Motor neuron (in vitro differentiated cells): ENCODE data around the gene ZNF831. TPM values are rescaled to one million over a fixed set of nuclear protein-coding genes. Genes with fewer than 3 reads are reported as not detected.
A peak's percentile ranks its signal among the peaks of the same experiment; 100 is the strongest.

Experiments
- ATAC-seq, 8 experiments: fragments of 200-7000 bp; cut with Tn5 transposase; replicated peaks in 6 of 8; 2 replicates each; pipeline ENCODE4 v1.8.0; 2021; ENCODE audit warnings: mild to moderate bottlenecking in 8 of 8, moderate library complexity in 8 of 8
- H3K27ac ChIP-seq, 2 donors: fragments of 250-450 bp; sonication (Bioruptor Pico); 2 replicates each; pipeline ENCODE4 v1.9.0; 2021; ENCODE audit warnings: antibody characterized with exemption in 2 of 2, mild to moderate bottlenecking in 2 of 2, moderate library complexity in 1 of 2
- H3K4me1 ChIP-seq, 2 donors: fragments of 250-450 bp; sonication (Bioruptor Pico); replicated peaks in 1 of 2; 2 replicates each; pipeline ENCODE4 v1.6.1; 2021; ENCODE audit warnings: antibody characterized with exemption in 2 of 2, mild to moderate bottlenecking in 2 of 2, moderate library complexity in 1 of 2
- H3K4me3 ChIP-seq, 5 donors: fragments of 250-450 bp; sonication (Bioruptor Pico); 2 replicates each; pipeline ENCODE4 v1.9.0; 2021; ENCODE audit warnings: antibody characterized with exemption in 5 of 5, mild to moderate bottlenecking in 5 of 5, moderate library complexity in 4 of 5
- WGBS, 10 experiments: fragments of 450-650 bp; shearing (Covaris generic); methylation state at CpG; one replicate each; pipeline ENCODE4 v1.0.0; 2022; 5-methylcytosine and 5-hydroxymethylcytosine counted together
- in situ Hi-C, 9 experiments: fragments of 400-800 bp; cut with MboI; loops; one replicate each; pipeline ENCODE4 v1.15.0; 2021; ENCODE audit warnings: low sequenced_read_pairs in 9 of 9, low pct_unique_long_range_greater_than_20kb in 2 of 9; ENCODE audit not compliant: unreplicated experiment in 9 of 9
- total RNA-seq, 8 experiments: library from RNA; unstranded; fragments of 300-600 nt; gene quantifications; 2 replicates each; pipeline versions ENCODE4 v1.2.3 to v1.2.4, GENCODE V29; 2022

Gene ZNF831
- total RNA-seq, 8 experiments from 2014 or later, result 0.09 to 0.66 (median 0.12) TPM

GRCh38 chr20:59240006-59240405 is 76.4 kb downstream of the ZNF831 start:
- in situ Hi-C loops, result loop anchor here in 1 of 9 experiments (25.0 kb wide), 1 partner anchor 378 kb away; the partner anchor contains the start of genes GNAS and GNAS-AS1
- H3K27ac ChIP-seq, result no peak overlapping the region
- H3K4me1 ChIP-seq, result peaks cover 1 to 2% of the 10 kb centered on the region in 2 donors
- 0 to 100% (median 86%) methylated on average over 1 to 3 of the region's 4 CpGs; no CpG with 5 or more reads in 5 of the 10 experiments for whole genome bisulfite sequencing, 10 experiments
- H3K4me3 ChIP-seq, result no peak overlapping the region
- no peak for ATAC-seq

GRCh38 chr20:59242714-59243626 is 79.3 kb downstream of the ZNF831 start:
- no peak overlapping the region for H3K4me3 ChIP-seq
- H3K4me1 ChIP-seq, result peaks cover 16 to 17% of the 10 kb centered on the region in 2 donors
- in situ Hi-C loops, result loop anchor here in 1 of 9 experiments (25.0 kb wide), 1 partner anchor 381 kb away; the partner anchor contains the start of genes GNAS and GNAS-AS1
- H3K27ac ChIP-seq, result no peak overlapping the region
- 16 to 100% (median 85%) methylated on average over 6 to 10 of the region's 10 CpGs; no CpG with 5 or more reads in 1 of the 10 experiments for WGBS, 10 experiments
- ATAC-seq, result no peak

GRCh38 chr20:59246691-59247400 is 83.2 kb downstream of the ZNF831 start:
- in situ Hi-C loops, result loop anchor here in 1 of 9 experiments (25.0 kb wide), 1 partner anchor 385 kb away; the partner anchor contains the start of genes GNAS and GNAS-AS1
- peaks cover 16 to 17% of the 10 kb centered on the region in 2 donors for H3K4me1 ChIP-seq
- WGBS, 10 experiments, result 7 to 91% (median 57%) methylated on average over 3 to 8 of the region's 8 CpGs
- H3K4me3 ChIP-seq, result no peak overlapping the region
- peak in 5 of 8 experiments; percentile 44 to 82 (median 60) for ATAC-seq
- no peak overlapping the region for H3K27ac ChIP-seq

GRCh38 chr20:59247731-59248684 is 84.4 kb downstream of the ZNF831 start:
- no peak overlapping the region for H3K4me3 ChIP-seq
- ATAC-seq, result peak in 2 of 8 experiments; percentile 45 to 70
- in situ Hi-C loops, result loop anchor here in 1 of 9 experiments (25.0 kb wide), 1 partner anchor 386 kb away; the partner anchor contains the start of genes GNAS and GNAS-AS1
- 6 to 100% (median 67%) methylated on average over 1 to 4 of the region's 4 CpGs for WGBS, 10 experiments
- H3K27ac ChIP-seq, result no peak overlapping the region
- peaks cover 16 to 17% of the 10 kb centered on the region in 2 donors for H3K4me1 ChIP-seq

GRCh38 chr20:59250293-59250692 is 86.7 kb downstream of the ZNF831 start:
- no peak for ATAC-seq
- WGBS, 10 experiments, result 0 to 96% (median 68%) methylated on average over 2 to 6 of the region's 6 CpGs
- in situ Hi-C loops, result no loop called here

GRCh38 chr20:59253325-59253724 is 89.7 kb downstream of the ZNF831 start:
- no peak for ATAC-seq
- in situ Hi-C loops, result no loop called here
- 0 to 94% (median 78%) methylated on average over 1 to 6 of the region's 6 CpGs for WGBS, 10 experiments

More at GRCh38 chr20:59250293-59250692, 86.7 kb downstream of the ZNF831 start:
- Histone ChIP-seq H3K27ac (no peak overlapping the region), H3K4me3 (no peak overlapping the region), H3K4me1 (peaks cover 12 to 13% of the 10 kb centered on the region in 2 donors)

GRCh38 chr20:59253779-59254319 is 90.2 kb downstream of the ZNF831 start:
- Histone ChIP-seq H3K27ac (no peak overlapping the region), H3K4me3 (no peak overlapping the region), H3K4me1 (peaks cover 0 to 4% of the 10 kb centered on the region in 2 donors)
- WGBS, 10 experiments, result 0 to 60% (median 35%) methylated on average over 1 to 3 of the region's 4 CpGs; no CpG with 5 or more reads in 2 of the 10 experiments
- ATAC-seq, result no peak
- in situ Hi-C loops, result no loop called here

More at GRCh38 chr20:59253325-59253724, 89.7 kb downstream of the ZNF831 start:
- H3K4me3 ChIP-seq, result no peak overlapping the region
- no peak overlapping the region for H3K27ac ChIP-seq
- peaks cover 0 to under 1% of the 10 kb centered on the region in 2 donors for H3K4me1 ChIP-seq

- Histone ChIP-seq H3K27ac (no peak overlapping the region), H3K4me3 (no peak overlapping the region), H3K4me1 (peaks cover 0 to 4% of the 10 kb centered on the region in 2 donors)
- 26 to 93% (median 61%) methylated on average over 2 to 5 of the region's 5 CpGs; no CpG with 5 or more reads in 1 of the 10 experiments for WGBS, 10 experiments
- peak in 3 of 8 experiments; percentile 38 to 49 (median 46) for ATAC-seq
- in situ Hi-C loops, result no loop called here
Measured at GRCh38 chr20:59255256-59255655, 91.6 kb downstream of the ZNF831 start.

- WGBS, 10 experiments, result 0 to 86% (median 46%) methylated on average over 1 to 2 of the region's 2 CpGs; no CpG with 5 or more reads in 2 of the 10 experiments
- H3K4me3 ChIP-seq, result no peak overlapping the region
- in situ Hi-C loops, result no loop called here
- H3K4me1 ChIP-seq, result peaks cover 0 to 4% of the 10 kb centered on the region in 2 donors
- ATAC-seq, result peak in 3 of 8 experiments; percentile 58 to 97 (median 87)
- no peak overlapping the region for H3K27ac ChIP-seq
Measured at GRCh38 chr20:59258221-59258621, 94.6 kb downstream of the ZNF831 start.

- no peak for ATAC-seq
- H3K4me3 ChIP-seq, result no peak overlapping the region
- peaks cover 0 to 4% of the 10 kb centered on the region in 2 donors for H3K4me1 ChIP-seq
- no peak overlapping the region for H3K27ac ChIP-seq
- in situ Hi-C loops, result no loop called here
- WGBS, 10 experiments, result 0 to 100% (median 67%) methylated on average over 1 to 2 of the region's 2 CpGs
Measured at GRCh38 chr20:59259946-59260345, 96.3 kb downstream of the ZNF831 start.

- no peak overlapping the region for H3K27ac ChIP-seq
- no peak overlapping the region for H3K4me3 ChIP-seq
- ATAC-seq, result no peak
- peaks cover 14 to 16% of the 10 kb centered on the region in 2 donors for H3K4me1 ChIP-seq
- in situ Hi-C loops, result no loop called here
Measured at GRCh38 chr20:59265298-59265697, 101.7 kb downstream of the ZNF831 start.

GRCh38 chr20:59268870-59269269 is 105.2 kb downstream of the ZNF831 start:
- in situ Hi-C loops, result no loop called here
- WGBS, 10 experiments, result 0 to 80% (median 32%) methylated on average over 1 to 3 of the region's 3 CpGs; no CpG with 5 or more reads in 3 of the 10 experiments
- ATAC-seq, result no peak
- Histone ChIP-seq H3K4me1 (peaks cover 15 to 16% of the 10 kb centered on the region in 2 donors), H3K27ac (no peak overlapping the region), H3K4me3 (no peak overlapping the region)
